ENCODE measurements around the gene RPS19. TPM values are rescaled to one million over a fixed set of nuclear protein-coding genes. Genes with fewer than 3 reads are reported as not detected.

Gene RPS19
- total RNA-seq, 1 donor from 2014 or later: 1,837 TPM

GRCh38 chr19:41853768-41854167 lies 6.3 kb upstream of the RPS19 start:
- no peaks in the 10 kb centered on the region for H3K4me1 Mint-ChIP-seq (ENCODE audit: unreplicated experiment)
- peaks cover 55% of the 10 kb centered on the region for H3K27me3 Mint-ChIP-seq (ENCODE audit: unreplicated experiment)
- H3K9me3 Mint-ChIP-seq (ENCODE audit: unreplicated experiment): no peaks in the 10 kb centered on the region
- DNase-seq (ENCODE audit: extremely low spot score, unreplicated experiment): no peak
- no peaks in the 10 kb centered on the region for H3K36me3 Mint-ChIP-seq (ENCODE audit: unreplicated experiment)
- no peak overlapping the region for H3K27ac Mint-ChIP-seq (ENCODE audit: unreplicated experiment)
- no peak overlapping the region for H3K4me3 Mint-ChIP-seq (ENCODE audit: unreplicated experiment)
- TF ChIP-seq, protein P1, sequence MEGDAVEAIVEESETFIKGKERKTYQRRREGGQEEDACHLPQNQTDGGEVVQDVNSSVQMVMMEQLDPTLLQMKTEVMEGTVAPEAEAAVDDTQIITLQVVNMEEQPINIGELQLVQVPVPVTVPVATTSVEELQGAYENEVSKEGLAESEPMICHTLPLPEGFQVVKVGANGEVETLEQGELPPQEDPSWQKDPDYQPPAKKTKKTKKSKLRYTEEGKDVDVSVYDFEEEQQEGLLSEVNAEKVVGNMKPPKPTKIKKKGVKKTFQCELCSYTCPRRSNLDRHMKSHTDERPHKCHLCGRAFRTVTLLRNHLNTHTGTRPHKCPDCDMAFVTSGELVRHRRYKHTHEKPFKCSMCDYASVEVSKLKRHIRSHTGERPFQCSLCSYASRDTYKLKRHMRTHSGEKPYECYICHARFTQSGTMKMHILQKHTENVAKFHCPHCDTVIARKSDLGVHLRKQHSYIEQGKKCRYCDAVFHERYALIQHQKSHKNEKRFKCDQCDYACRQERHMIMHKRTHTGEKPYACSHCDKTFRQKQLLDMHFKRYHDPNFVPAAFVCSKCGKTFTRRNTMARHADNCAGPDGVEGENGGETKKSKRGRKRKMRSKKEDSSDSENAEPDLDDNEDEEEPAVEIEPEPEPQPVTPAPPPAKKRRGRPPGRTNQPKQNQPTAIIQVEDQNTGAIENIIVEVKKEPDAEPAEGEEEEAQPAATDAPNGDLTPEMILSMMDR (IDR thresholded peaks at IDR 0.05): no peak

- peaks cover 34% of the 10 kb centered on the region for H3K4me1 Mint-ChIP-seq (ENCODE audit: unreplicated experiment)
- TF ChIP-seq, protein P1 (IDR thresholded peaks at IDR 0.05): no peak
- H3K4me3 Mint-ChIP-seq (ENCODE audit: unreplicated experiment): peak overlapping the region; percentile 99
- H3K27ac Mint-ChIP-seq (ENCODE audit: unreplicated experiment): peak overlapping the region; percentile 58
- H3K27me3 Mint-ChIP-seq (ENCODE audit: unreplicated experiment): peaks cover 17% of the 10 kb centered on the region
- H3K36me3 Mint-ChIP-seq (ENCODE audit: unreplicated experiment): peaks cover 31% of the 10 kb centered on the region
- no peaks in the 10 kb centered on the region for H3K9me3 Mint-ChIP-seq (ENCODE audit: unreplicated experiment)
- no peak for DNase-seq (ENCODE audit: extremely low spot score, unreplicated experiment)
Observed at GRCh38 chr19:41859213-41859617, 840 bp upstream of the RPS19 start.

GRCh38 chr19:41860419-41861115 lies 512 bp downstream of the RPS19 start:
- Mint-ChIP-seq H3K9me3 (ENCODE audit: unreplicated experiment) (no peaks in the 10 kb centered on the region), H3K4me3 (ENCODE audit: unreplicated experiment) (peak overlapping the region; percentile 86), H3K27me3 (ENCODE audit: unreplicated experiment) (peaks cover 6% of the 10 kb centered on the region), H3K4me1 (ENCODE audit: unreplicated experiment) (peaks cover 36% of the 10 kb centered on the region), H3K36me3 (ENCODE audit: unreplicated experiment) (peaks cover 40% of the 10 kb centered on the region), H3K27ac (ENCODE audit: unreplicated experiment) (peak overlapping the region; percentile 91)
- TF ChIP-seq, protein P1 (IDR thresholded peaks at IDR 0.05): no peak
- DNase-seq (ENCODE audit: extremely low spot score, unreplicated experiment): no peak

GRCh38 chr19:41861116-41861768 lies 1.2 kb downstream of the RPS19 start:
- no peaks in the 10 kb centered on the region for H3K9me3 Mint-ChIP-seq (ENCODE audit: unreplicated experiment)
- H3K4me3 Mint-ChIP-seq (ENCODE audit: unreplicated experiment): peak overlapping the region; percentile 86
- H3K27ac Mint-ChIP-seq (ENCODE audit: unreplicated experiment): peak overlapping the region; percentile 91
- peaks cover 40% of the 10 kb centered on the region for H3K36me3 Mint-ChIP-seq (ENCODE audit: unreplicated experiment)
- peaks cover 36% of the 10 kb centered on the region for H3K4me1 Mint-ChIP-seq (ENCODE audit: unreplicated experiment)
- TF ChIP-seq, protein P1 (IDR thresholded peaks at IDR 0.05): no peak
- peaks cover 6% of the 10 kb centered on the region for H3K27me3 Mint-ChIP-seq (ENCODE audit: unreplicated experiment)
- no peak for DNase-seq (ENCODE audit: extremely low spot score, unreplicated experiment)

DNA sequence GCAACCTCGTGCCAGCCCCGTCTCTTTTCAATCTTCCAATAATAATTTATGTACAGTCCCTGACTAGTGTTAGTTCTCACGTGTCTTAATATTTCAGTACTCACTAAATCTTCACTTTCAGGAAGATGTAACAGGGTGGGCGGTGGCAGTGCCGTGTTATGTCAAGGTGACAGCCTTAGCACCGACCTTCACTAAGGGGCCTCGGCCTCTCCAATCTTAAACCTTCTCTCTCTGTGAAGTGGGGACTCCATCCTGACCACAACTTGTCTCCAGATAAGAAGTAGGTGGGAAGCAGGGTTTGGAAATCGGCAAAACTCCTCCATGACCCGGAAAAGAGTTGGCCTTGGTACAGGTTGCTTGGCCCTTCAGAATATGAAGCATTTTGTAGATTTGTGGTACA lies 1.8 kb downstream of the RPS19 start:
- Mint-ChIP-seq H3K4me1 (ENCODE audit: unreplicated experiment) (peaks cover 36% of the 10 kb centered on the region), H3K9me3 (ENCODE audit: unreplicated experiment) (no peaks in the 10 kb centered on the region), H3K4me3 (ENCODE audit: unreplicated experiment) (peak overlapping the region; percentile 86), H3K27ac (ENCODE audit: unreplicated experiment) (no peak overlapping the region), H3K36me3 (ENCODE audit: unreplicated experiment) (peaks cover 42% of the 10 kb centered on the region), H3K27me3 (ENCODE audit: unreplicated experiment) (peaks cover 6% of the 10 kb centered on the region)
- TF ChIP-seq, protein P1 (IDR thresholded peaks at IDR 0.05): no peak
- DNase-seq (ENCODE audit: extremely low spot score, unreplicated experiment): no peak
